ENCODE results near the gene ASPN. TPM values are rescaled to one million over a fixed set of nuclear protein-coding genes. Genes with fewer than 3 reads are reported as not detected.

ASPN gene
- total RNA-seq, 2 experiments from 2014 or later = not detected

- no peak for TF ChIP-seq CTCF (IDR thresholded peaks at IDR 0.05)
- intact Hi-C loops (cut with DNase I, micrococcal nuclease) = no loop called here
- Mint-ChIP-seq H3K27ac (no peak overlapping the region), H3K4me1 (ENCODE audit: low read depth) (no peaks in the 10 kb centered on the region), H3K36me3 (ENCODE audit: low read depth) (no peaks in the 10 kb centered on the region), H3K4me3 (no peak overlapping the region), H3K9me3 (no peaks in the 10 kb centered on the region), H3K27me3 (no peaks in the 10 kb centered on the region)
- ChIA-PET CTCF (no interaction called here), POLR2A (no interaction called here)
- no peaks in the 10 kb centered on the region for H3K27me3 ChIP-seq (ENCODE audit: control insufficient read depth in 1 of 2, insufficient read depth in 2 of 2, low read length in 2 of 2)
- no peaks in the 10 kb centered on the region for H3K4me1 ChIP-seq (ENCODE audit: insufficient read depth, low read length)
- no peak overlapping the region for H3K27ac ChIP-seq (ENCODE audit: low read depth in 1 of 2, low read length in 2 of 2)
- no peak overlapping the region for H3K4me3 ChIP-seq (ENCODE audit: low read length)
- no peaks in the 10 kb centered on the region for H3K36me3 ChIP-seq (ENCODE audit: insufficient read depth, low read length)
- ATAC-seq (ENCODE audit: poor library complexity) (no peak), DNase-seq (no peak)
- H3K9me3 ChIP-seq (ENCODE audit: control insufficient read depth in 1 of 2, insufficient read depth in 1 of 2, low read length in 2 of 2) = no peaks in the 10 kb centered on the region
Measured at GRCh38 chr9:92429836-92430235, 52.5 kb downstream of the ASPN start.

- no peaks in the 10 kb centered on the region for H3K27me3 ChIP-seq (ENCODE audit: control insufficient read depth in 1 of 2, insufficient read depth in 2 of 2, low read length in 2 of 2)
- CTCF ChIA-PET = no interaction called here
- Mint-ChIP-seq H3K4me1 (ENCODE audit: low read depth) (no peaks in the 10 kb centered on the region), H3K4me3 (no peak overlapping the region), H3K27ac (no peak overlapping the region), H3K36me3 (ENCODE audit: low read depth) (no peaks in the 10 kb centered on the region), H3K9me3 (no peaks in the 10 kb centered on the region), H3K27me3 (no peaks in the 10 kb centered on the region)
- no peak for TF ChIP-seq CTCF (IDR thresholded peaks at IDR 0.05)
- ATAC-seq (ENCODE audit: poor library complexity) (no peak), DNase-seq (no peak)
- H3K4me3 ChIP-seq (ENCODE audit: low read length) = no peak overlapping the region
- H3K4me1 ChIP-seq (ENCODE audit: insufficient read depth, low read length) = no peaks in the 10 kb centered on the region
- POLR2A ChIA-PET = no interaction called here
- H3K27ac ChIP-seq (ENCODE audit: low read depth in 1 of 2, low read length in 2 of 2) = no peak overlapping the region
- intact Hi-C loops (cut with DNase I, micrococcal nuclease) = no loop called here
- no peaks in the 10 kb centered on the region for H3K9me3 ChIP-seq (ENCODE audit: control insufficient read depth in 1 of 2, insufficient read depth in 1 of 2, low read length in 2 of 2)
- no peaks in the 10 kb centered on the region for H3K36me3 ChIP-seq (ENCODE audit: insufficient read depth, low read length)
Measured at GRCh38 chr9:92426501-92427145, 55.7 kb downstream of the ASPN start.

DNA sequence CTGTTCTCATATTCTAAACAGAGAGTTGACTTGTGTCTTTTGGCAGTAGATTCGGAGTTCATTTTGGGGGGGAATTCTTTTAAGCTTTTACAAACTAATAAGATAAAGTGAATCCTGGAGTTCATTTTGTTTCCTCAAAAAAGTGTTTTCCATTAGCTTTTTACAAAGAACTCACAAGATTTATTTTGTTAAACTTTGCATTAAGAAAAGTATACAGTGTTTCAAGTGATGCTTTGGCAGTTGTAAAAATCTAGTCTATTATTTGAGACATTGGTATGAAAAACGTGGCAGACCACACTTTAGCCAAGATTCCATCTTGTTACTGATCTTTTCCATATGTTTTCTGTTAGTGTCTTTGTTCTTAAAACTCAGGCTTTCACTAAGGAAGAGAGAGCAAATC is 56.8 kb downstream of the ASPN start:
- Histone ChIP-seq H3K4me1 (ENCODE audit: insufficient read depth, low read length) (no peaks in the 10 kb centered on the region), H3K36me3 (ENCODE audit: insufficient read depth, low read length) (no peaks in the 10 kb centered on the region), H3K4me3 (ENCODE audit: low read length) (no peak overlapping the region), H3K27me3 (ENCODE audit: control insufficient read depth in 1 of 2, insufficient read depth in 2 of 2, low read length in 2 of 2) (no peaks in the 10 kb centered on the region), H3K9me3 (ENCODE audit: control insufficient read depth in 1 of 2, insufficient read depth in 1 of 2, low read length in 2 of 2) (no peaks in the 10 kb centered on the region), H3K27ac (ENCODE audit: low read depth in 1 of 2, low read length in 2 of 2) (no peak overlapping the region)
- no peaks in the 10 kb centered on the region for H3K9me3 Mint-ChIP-seq
- TF ChIP-seq CTCF (IDR thresholded peaks at IDR 0.05) = no peak
- DNase-seq (no peak), ATAC-seq (ENCODE audit: poor library complexity) (no peak)
- H3K27ac Mint-ChIP-seq = no peak overlapping the region
- intact Hi-C loops (cut with DNase I, micrococcal nuclease) = no loop called here
- H3K4me1 Mint-ChIP-seq (ENCODE audit: low read depth) = no peaks in the 10 kb centered on the region
- no peak overlapping the region for H3K4me3 Mint-ChIP-seq
- ChIA-PET POLR2A (no interaction called here), CTCF (no interaction called here)
- no peaks in the 10 kb centered on the region for H3K36me3 Mint-ChIP-seq (ENCODE audit: low read depth)
- no peaks in the 10 kb centered on the region for H3K27me3 Mint-ChIP-seq

All from CD4-positive, alpha-beta T cell (primary cell).